ENCODE measurements around the gene DYNC1I1.

DYNC1I1 gene

GRCh38 chr7:95875519-95875918 is 103.2 kb downstream of the DYNC1I1 start:
- no peak for TF ChIP-seq CTCF (IDR thresholded peaks at IDR 0.05; ENCODE audit: unreplicated experiment in 3 of 3)
- Mint-ChIP-seq H3K27me3 (ENCODE audit: low read depth) (peaks cover 3% of the 10 kb centered on the region), H3K36me3 (ENCODE audit: low read depth) (no peaks in the 10 kb centered on the region), H3K9me3 (peaks cover 10% of the 10 kb centered on the region), H3K4me1 (peaks cover 6% of the 10 kb centered on the region), H3K4me3 (no peak overlapping the region), H3K27ac (no peak overlapping the region)

GRCh38 chr7:95878677-95879076 is 106.3 kb downstream of the DYNC1I1 start:
- Mint-ChIP-seq H3K4me1 (no peaks in the 10 kb centered on the region), H3K27ac (no peak overlapping the region), H3K4me3 (no peak overlapping the region), H3K27me3 (ENCODE audit: low read depth) (peaks cover 3% of the 10 kb centered on the region), H3K36me3 (ENCODE audit: low read depth) (no peaks in the 10 kb centered on the region), H3K9me3 (peaks cover 10% of the 10 kb centered on the region)
- no peak for TF ChIP-seq CTCF (IDR thresholded peaks at IDR 0.05; ENCODE audit: unreplicated experiment in 3 of 3)

GRCh38 chr7:95881597-95881996 is 109.2 kb downstream of the DYNC1I1 start:
- no peak overlapping the region for H3K27ac Mint-ChIP-seq
- no peaks in the 10 kb centered on the region for H3K4me1 Mint-ChIP-seq
- no peak overlapping the region for H3K4me3 Mint-ChIP-seq
- H3K27me3 Mint-ChIP-seq (ENCODE audit: low read depth), result no peaks in the 10 kb centered on the region
- peaks cover 10% of the 10 kb centered on the region for H3K9me3 Mint-ChIP-seq
- no peak for TF ChIP-seq CTCF (IDR thresholded peaks at IDR 0.05; ENCODE audit: unreplicated experiment in 3 of 3)
- H3K36me3 Mint-ChIP-seq (ENCODE audit: low read depth), result no peaks in the 10 kb centered on the region

GRCh38 chr7:95883217-95883616 is 110.9 kb downstream of the DYNC1I1 start:
- Mint-ChIP-seq H3K4me1 (no peaks in the 10 kb centered on the region), H3K27ac (no peak overlapping the region), H3K9me3 (peaks cover 7% of the 10 kb centered on the region), H3K4me3 (no peak overlapping the region), H3K27me3 (ENCODE audit: low read depth) (no peaks in the 10 kb centered on the region), H3K36me3 (ENCODE audit: low read depth) (no peaks in the 10 kb centered on the region)
- no peak for TF ChIP-seq CTCF (IDR thresholded peaks at IDR 0.05; ENCODE audit: unreplicated experiment in 3 of 3)

GRCh38 chr7:95886501-95887090 is 114.2 kb downstream of the DYNC1I1 start:
- no peaks in the 10 kb centered on the region for H3K4me1 Mint-ChIP-seq
- H3K27me3 Mint-ChIP-seq (ENCODE audit: low read depth), result no peaks in the 10 kb centered on the region
- no peak overlapping the region for H3K27ac Mint-ChIP-seq
- no peaks in the 10 kb centered on the region for H3K9me3 Mint-ChIP-seq
- no peaks in the 10 kb centered on the region for H3K36me3 Mint-ChIP-seq (ENCODE audit: low read depth)
- H3K4me3 Mint-ChIP-seq, result no peak overlapping the region
- TF ChIP-seq CTCF (IDR thresholded peaks at IDR 0.05; ENCODE audit: unreplicated experiment in 3 of 3), result no peak

- H3K4me3 Mint-ChIP-seq, result no peak overlapping the region
- H3K4me1 Mint-ChIP-seq, result no peaks in the 10 kb centered on the region
- no peaks in the 10 kb centered on the region for H3K27me3 Mint-ChIP-seq (ENCODE audit: low read depth)
- H3K27ac Mint-ChIP-seq, result no peak overlapping the region
- no peaks in the 10 kb centered on the region for H3K9me3 Mint-ChIP-seq
- H3K36me3 Mint-ChIP-seq (ENCODE audit: low read depth), result no peaks in the 10 kb centered on the region
- TF ChIP-seq CTCF (IDR thresholded peaks at IDR 0.05; ENCODE audit: unreplicated experiment in 3 of 3), result no peak
Measured at GRCh38 chr7:95893484-95893883, 121.1 kb downstream of the DYNC1I1 start.
